GM12878 (cell line): ENCODE measurements around the gene CTNNA2. TPM values are rescaled to one million over a fixed set of nuclear protein-coding genes. Genes with fewer than 3 reads are reported as not detected.

Source experiments
- ATAC-seq: fragments of 200-7000 bp; cut with Tn5 transposase; 3 replicates; pipeline ENCODE4 v1.9.1; 2020; ENCODE audit warnings: mild to moderate bottlenecking, moderate library complexity
- BruUV-seq: library from RNA; stranded (reverse); fragments of 400-500 nt; replicated peaks from 2 replicates; lab custom pipeline; 2021; lab: Mats Ljungman, UMichigan
- CTCF ChIA-PET: fragments of 300-600 bp; sonication (Branson Sonifier 250); formaldehyde crosslinking; extraction: SDS; loops from one replicate; lab custom pipeline; 2021; ENCODE audit warnings: inconsistent platforms; lab: Yijun Ruan, JAX
- POLR2A ChIA-PET: fragments of 350-600 bp; formaldehyde crosslinking; extraction: SDS; loops from one replicate; lab custom pipeline; 2021; ENCODE audit warnings: inconsistent platforms; lab: Charles Lee
- RAD21 ChIA-PET: fragments of 300-600 bp; sonication (Branson Sonifier 250); formaldehyde crosslinking; loops from one replicate; lab custom pipeline; 2023; ENCODE audit warnings: antibody characterized with exemption; ENCODE audit not compliant: unreplicated experiment; lab: Charles Lee
- SMC1A ChIA-PET: fragments of 300-600 bp; sonication (Branson Sonifier 250); formaldehyde crosslinking; loops from one replicate; lab custom pipeline; 2023; ENCODE audit not compliant: unreplicated experiment, uncharacterized antibody; lab: Charles Lee
- DNase-seq: peaks from one replicate; pipeline ENCODE4 v3.0.0-alpha.2; 2011; ENCODE audit warnings: low read depth, low spot score
- FAIRE-seq: peaks from 3 replicates; lab custom pipeline; 2011; peaks lifted over from hg19 to GRCh38; lab: Jason Lieb, UNC
- H2AFZ ChIP-seq: 2 replicates; pipeline ENCODE4 v1.6.0; 2011; ENCODE audit warnings: low read depth, low read length, control low read depth; ENCODE audit not compliant: control insufficient read depth
- H3K27ac ChIP-seq: 2 replicates; pipeline ENCODE4 v1.5.1; 2011; ENCODE audit warnings: control low read depth; ENCODE audit not compliant: control insufficient read depth, insufficient read depth
- H3K27me3 ChIP-seq, 2 experiments: replicated peaks in 1 of 2; 2 replicates each; pipeline versions ENCODE4 v1.6.0 to v1.6.1; 2011; ENCODE audit warnings: low read length in 1 of 2; ENCODE audit not compliant: control insufficient read depth in 2 of 2, insufficient read depth in 2 of 2
- H3K36me3 ChIP-seq, 2 experiments: 2 replicates each; pipeline ENCODE4 v1.5.1; 2011; ENCODE audit warnings: low read length in 1 of 2; ENCODE audit not compliant: control insufficient read depth in 2 of 2, insufficient read depth in 2 of 2
- H3K4me1 ChIP-seq: 2 replicates; pipeline ENCODE4 v1.6.1; 2011; ENCODE audit warnings: mild to moderate bottlenecking, low read length, moderate library complexity, mixed read lengths; ENCODE audit not compliant: control insufficient read depth, insufficient read depth
- H3K4me2 ChIP-seq: 2 replicates; pipeline ENCODE4 v1.6.0; 2011; ENCODE audit warnings: control low read depth; ENCODE audit not compliant: control insufficient read depth, insufficient read depth
- H3K4me3 ChIP-seq: fragments of 200-600 bp; sonication (generic); 2 replicates; pipeline ENCODE4 v1.5.1; 2016
- H3K79me2 ChIP-seq: 2 replicates; pipeline ENCODE4 v1.6.0; 2011; ENCODE audit warnings: low read length; ENCODE audit not compliant: control insufficient read depth, insufficient read depth
- H3K9ac ChIP-seq: 2 replicates; pipeline ENCODE4 v1.8.0; 2011; ENCODE audit warnings: low read length, control low read depth, mixed read lengths; ENCODE audit not compliant: control insufficient read depth, insufficient read depth
- H3K9me3 ChIP-seq: replicated peaks from 3 replicates; pipeline ENCODE4 v1.5.1; 2011; ENCODE audit warnings: mild to moderate bottlenecking, low read length; ENCODE audit not compliant: control insufficient read depth, insufficient read depth
- H4K20me1 ChIP-seq: 2 replicates; pipeline ENCODE4 v1.6.0; 2011; ENCODE audit not compliant: control insufficient read depth, insufficient read depth
- EGR1 ChIP-seq, 2 experiments: IDR thresholded peaks; 1 replicate in 1 of 2; 2 replicates in 1 of 2; pipeline ENCODE4 v1.6.1; 2011 to 2012; ENCODE audit warnings: low read depth in 2 of 2, low read length in 2 of 2, borderline replicate concordance in 1 of 2, mild to moderate bottlenecking in 1 of 2, moderate library complexity in 1 of 2
- ETV6 ChIP-seq, 2 experiments: fragments of 450-650 bp in 1 of 2; IDR thresholded peaks in 1 of 2; conservative IDR thresholded peaks in 1 of 2; 2 replicates each; pipeline ENCODE4 v1.6.1; 2014; ENCODE audit warnings: antibody characterized with exemption in 1 of 2, borderline replicate concordance in 1 of 2, low read depth in 1 of 2, mild to moderate bottlenecking in 1 of 2, moderate library complexity in 1 of 2
- IRF5 ChIP-seq: fragments of 450-650 bp; IDR thresholded peaks from 2 replicates; pipeline ENCODE4 v1.6.1; 2017; ENCODE audit warnings: borderline replicate concordance
- MEF2B ChIP-seq: fragments of 450-650 bp; IDR thresholded peaks from 2 replicates; pipeline ENCODE4 v1.6.1; 2018; ENCODE audit warnings: mild to moderate bottlenecking, moderate library complexity; ENCODE audit not compliant: partially characterized antibody, poor library complexity, severe bottlenecking
- PAX5 ChIP-seq: IDR thresholded peaks from 2 replicates; pipeline ENCODE4 v1.6.1; 2011; ENCODE audit warnings: low read depth, low read length, borderline replicate concordance
- RAD21 ChIP-seq: IDR thresholded peaks from 2 replicates; pipeline ENCODE4 v1.6.1; 2011; ENCODE audit warnings: mild to moderate bottlenecking, low read depth, low read length, moderate library complexity; ENCODE audit not compliant: insufficient read depth
- SMARCA5 ChIP-seq: fragments of 450-650 bp; IDR thresholded peaks from 2 replicates; pipeline ENCODE4 v1.6.1; 2017; ENCODE audit warnings: mild to moderate bottlenecking
- SUPT20H ChIP-seq: IDR thresholded peaks from 2 replicates; pipeline ENCODE4 v1.6.1; 2011; ENCODE audit warnings: low read depth, mild to moderate bottlenecking, low read length, moderate library complexity, borderline replicate concordance; ENCODE audit not compliant: control insufficient read depth
- WGBS: methylation state at CpG from one replicate; pipeline ENCODE4 v1.1.6; 2016; ENCODE audit warnings: low lambda C conversion rate; ENCODE audit not compliant: insufficient replicate concordance, insufficient coverage; ENCODE audit errors: missing lambda C conversion rate; 5-methylcytosine and 5-hydroxymethylcytosine counted together
- in situ Hi-C: fragments of 300-500 bp; cut with MboI; formaldehyde crosslinking; loops from 9 replicates; pipeline ENCODE4 v1.14.3; 2018; ENCODE audit warnings: mixed read lengths
- intact Hi-C: fragments of 100-400 bp; cut with micrococcal nuclease; formaldehyde crosslinking; loops from one replicate; pipeline ENCODE4 v1.14.2; 2022; ENCODE audit not compliant: unreplicated experiment
- polyA plus RNA-seq, 11 experiments: library from polyadenylated mRNA; depleted of rRNA in 4 of 11; unstranded in 6 of 11; stranded (reverse) in 5 of 11; fragments of >200 nt; fragmentation: Nextera tagmentation in 4 of 11; fragmentation: Illumina TruSeq in 1 of 11; extraction: Ambion mirVana in 4 of 11; extraction: Trizol in 1 of 11; gene quantifications; 1 replicate in 1 of 11; 2 replicates in 10 of 11; pipeline versions ENCODE4 v1.2.1 to v1.2.3, GENCODE V29; 2011 to 2016; ENCODE audit warnings: inconsistent platforms in 2 of 11, missing spikeins in 2 of 11, low read depth in 1 of 11
- total RNA-seq, 4 experiments: library from RNA; depleted of rRNA in 3 of 4; stranded (reverse); fragments of >200 nt in 3 of 4; fragmentation: Illumina TruSeq in 1 of 4; extraction: Trizol in 1 of 4; gene quantifications; 2 replicates each; pipeline versions ENCODE4 v1.2.1 to v1.2.3, GENCODE V29; 2013 to 2021

The CTNNA2 gene
- total and polyA plus RNA-seq, 10 of the 15 experiments (the other 5 are each of a cell fraction or from before 2014, with no cell fraction given): 2.4 to 36.2 (median 6.6) TPM

- no peaks in the 10 kb centered on the region for H3K9me3 ChIP-seq
- 14% methylated on average over 3 of the region's 3 CpGs for WGBS
- SMC1A ChIA-PET: interaction anchor here (0.6 to 1.4 kb wide), 2 partner anchors 14 to 18 kb away, joined by 3 read pairs; no protein-coding TSS in a partner anchor
- H3K27ac ChIP-seq: no peak overlapping the region
- RAD21 ChIA-PET: interaction anchor here (0.8 kb wide), 1 partner anchor 12 kb away, joined by 3 read pairs; no protein-coding TSS in a partner anchor
- TF ChIP-seq EGR1 (IDR thresholded peaks at IDR 0.05; ENCODE audit: borderline replicate concordance in 1 of 2, low read depth in 2 of 2, low read length in 2 of 2): no peak
- no peak for TF ChIP-seq SUPT20H
- TF ChIP-seq IRF5: no peak
- TF ChIP-seq ETV6 (conservative IDR thresholded peaks at IDR 0.05 in 1 of 2, IDR thresholded peaks at IDR 0.05 in 1 of 2; ENCODE audit: borderline replicate concordance in 1 of 2, low read depth in 1 of 2): no peak
- TF ChIP-seq PAX5: no peak
- no peak for TF ChIP-seq RAD21
- TF ChIP-seq MEF2B: no peak
- no peak for TF ChIP-seq SMARCA5
- CTCF ChIA-PET: interaction anchor here (0.7 kb wide), 1 partner anchor 12 kb away, joined by 3 read pairs; no protein-coding TSS in a partner anchor
- no peak overlapping the region for H3K4me3 ChIP-seq
- in situ Hi-C loops: no loop called here
- no peak overlapping the region for H3K9ac ChIP-seq
- intact Hi-C loops: no loop called here
- no peak overlapping the region for H2AFZ ChIP-seq
- H3K4me2 ChIP-seq: no peak overlapping the region
- FAIRE-seq (no peak), DNase-seq (no peak), ATAC-seq (no peak)
- H3K27me3 ChIP-seq: no peaks in the 10 kb centered on the region
- H4K20me1 ChIP-seq: no peaks in the 10 kb centered on the region
- POLR2A ChIA-PET: no interaction called here
- no TSS peak for BruUV-seq
- H3K36me3 ChIP-seq: no peaks in the 10 kb centered on the region
- H3K4me1 ChIP-seq: no peaks in the 10 kb centered on the region
- no peaks in the 10 kb centered on the region for H3K79me2 ChIP-seq
Observed at GRCh38 chr2:80621656-80622055, 1108.8 kb downstream of the CTNNA2 start.
